OCI-M1 (cell line): ENCODE results near the gene GPC5.

Source experiments
- DNase-seq: peaks from one replicate; lab custom pipeline; 2025; lab: John Stamatoyannopoulos, UW

Gene GPC5

DNA sequence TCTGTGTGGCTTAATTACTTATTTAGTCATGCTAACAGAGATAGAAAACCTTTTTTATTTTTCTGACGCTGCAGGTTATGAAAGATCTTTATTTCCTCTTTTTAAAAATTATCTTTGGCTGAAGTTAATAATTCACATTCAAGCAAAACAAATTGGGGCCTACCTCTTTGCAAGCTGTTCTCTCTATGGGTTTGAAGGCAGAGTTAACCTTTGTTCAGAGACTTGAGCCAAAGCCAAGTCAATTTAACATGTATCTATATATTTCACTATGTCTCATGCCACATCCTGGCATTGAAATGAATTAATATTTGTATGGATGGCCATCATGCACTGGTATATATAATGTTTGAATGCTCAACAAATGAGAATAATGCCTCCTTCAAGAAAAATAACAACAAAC, 1150.9 kb downstream of the GPC5 start:
- DNase-seq: no peak

DNA sequence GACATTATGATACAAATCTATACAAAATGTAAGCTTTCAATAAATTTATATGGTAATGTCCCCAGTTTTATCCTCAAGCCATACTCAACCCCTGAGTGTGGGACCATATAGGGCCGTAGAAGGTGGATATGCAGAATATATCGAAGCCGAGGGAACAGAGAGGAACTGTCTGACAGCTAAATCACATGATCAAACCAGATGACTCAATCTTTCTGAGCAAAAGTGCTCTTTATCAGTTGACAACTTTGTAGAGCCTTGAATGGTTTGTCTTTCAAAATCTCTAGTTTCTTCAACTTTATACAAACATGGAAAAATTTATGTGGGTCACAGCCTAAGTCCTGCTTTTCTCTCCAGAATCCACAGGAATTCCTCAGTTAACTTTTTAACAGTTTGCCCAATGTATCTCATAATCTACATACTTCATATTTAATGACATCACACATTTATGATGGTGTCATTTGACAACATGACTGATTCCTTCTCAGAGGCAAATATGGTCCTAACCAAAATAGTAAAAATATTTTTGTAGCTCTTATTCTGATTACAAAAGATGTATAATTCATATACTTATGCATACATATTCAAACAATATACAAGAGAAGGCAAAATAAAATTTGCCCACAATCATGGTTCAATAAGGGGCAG, 1155.2 kb downstream of the GPC5 start:
- no peak for DNase-seq

DNA sequence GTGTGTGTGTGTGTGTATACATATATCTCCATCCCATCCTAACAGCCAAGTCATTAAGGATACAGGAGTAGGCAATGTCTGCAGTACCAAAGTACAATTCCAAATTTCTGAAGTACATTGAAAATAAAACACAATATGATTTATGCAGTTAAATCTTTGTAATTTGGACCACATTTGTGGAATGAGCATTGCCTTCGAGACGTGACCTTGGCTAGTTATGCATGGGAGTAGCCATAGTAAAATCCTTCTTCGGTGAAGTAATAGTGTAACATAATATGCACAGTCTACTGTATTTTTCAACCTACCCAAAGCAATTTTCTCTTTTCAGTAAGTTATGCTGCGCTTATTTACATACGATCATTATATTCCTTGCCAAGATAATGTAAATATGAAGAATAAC, 1162.5 kb downstream of the GPC5 start:
- no peak for DNase-seq

DNA sequence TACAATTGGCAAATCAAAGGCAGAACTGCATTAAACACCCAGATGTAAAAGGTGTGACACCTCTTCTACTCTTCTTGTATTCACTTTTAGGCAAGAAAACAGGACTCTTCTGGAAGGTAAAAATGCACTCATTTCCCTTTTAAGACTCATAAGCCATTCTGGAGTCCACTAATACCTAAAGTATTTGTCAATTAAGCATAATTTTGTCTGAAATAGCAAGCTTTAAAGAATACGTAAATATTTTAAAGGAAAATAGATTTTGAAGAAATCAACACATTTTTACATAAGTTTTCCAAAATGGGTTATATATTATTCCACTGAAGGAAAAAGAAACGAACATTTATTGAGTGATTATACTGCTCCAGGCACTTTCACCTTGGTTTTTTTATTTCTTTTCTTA, 1166.5 kb downstream of the GPC5 start:
- no peak for DNase-seq

DNA sequence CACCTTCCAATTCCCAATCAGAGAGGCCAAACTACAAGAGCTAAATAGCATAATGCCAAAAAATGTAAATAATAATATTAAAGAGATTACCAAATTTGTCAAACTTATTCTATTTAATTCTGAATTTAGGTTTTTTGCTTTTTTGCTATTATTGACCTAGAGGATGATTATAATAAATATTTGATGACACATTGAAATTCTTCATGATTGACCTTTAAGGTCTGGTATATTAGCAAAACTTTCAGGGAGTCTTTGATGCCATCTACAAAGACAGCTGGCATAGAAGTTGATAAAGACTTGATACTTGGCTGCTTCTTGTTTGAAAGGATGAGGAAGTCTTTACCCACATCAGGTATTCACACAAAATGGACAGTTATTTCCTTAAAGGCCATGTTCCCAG, 1168.3 kb downstream of the GPC5 start:
- DNase-seq: no peak

DNA sequence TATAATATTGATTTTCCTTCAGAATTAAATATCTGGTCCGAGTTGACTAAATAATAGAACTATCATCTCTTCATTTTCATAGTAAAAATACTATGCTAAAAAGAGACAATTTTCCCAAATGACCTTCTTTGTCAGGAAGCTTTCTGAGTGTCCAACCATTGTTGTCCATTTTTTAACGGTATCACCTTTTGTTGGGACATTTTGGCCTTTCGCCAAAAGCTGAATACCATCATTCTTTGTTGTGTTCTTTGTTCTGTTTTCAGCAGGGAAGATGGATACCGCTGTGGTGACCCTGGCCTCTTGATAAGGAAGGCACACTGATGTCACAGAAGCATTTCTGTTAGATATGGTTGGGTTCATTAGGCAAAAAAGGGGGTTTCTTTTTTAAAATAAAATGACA, 1173.8 kb downstream of the GPC5 start:
- DNase-seq: peak; percentile 51

DNA sequence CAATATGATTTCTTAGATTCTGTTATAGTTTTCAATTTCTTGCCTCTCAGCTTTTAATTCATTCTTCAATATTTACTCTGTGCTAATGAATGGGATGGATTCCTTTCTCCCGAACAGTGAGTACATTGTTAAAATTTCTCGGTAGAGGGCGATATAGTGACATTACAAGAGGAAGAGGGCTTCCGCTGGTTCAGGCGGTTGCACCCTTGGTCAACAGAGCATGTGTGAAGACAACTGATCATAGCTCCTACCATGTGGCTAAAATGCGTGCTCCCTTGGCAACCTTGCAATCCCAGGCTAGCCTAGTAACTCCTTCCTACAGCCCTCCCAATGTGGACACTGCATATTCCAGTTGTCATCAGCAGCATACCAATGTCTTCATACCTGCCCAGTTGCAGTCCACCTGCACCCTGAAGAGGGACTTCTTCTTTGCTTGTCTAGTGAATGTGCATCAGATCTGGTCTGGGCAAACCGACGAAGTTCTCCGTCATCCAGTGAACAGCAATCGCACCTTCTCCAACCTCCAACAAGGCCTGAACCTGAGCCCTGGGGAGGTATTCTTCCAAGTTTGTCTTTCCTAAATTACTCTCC, 1175.1 kb downstream of the GPC5 start:
- peak; percentile 55 for DNase-seq

DNA sequence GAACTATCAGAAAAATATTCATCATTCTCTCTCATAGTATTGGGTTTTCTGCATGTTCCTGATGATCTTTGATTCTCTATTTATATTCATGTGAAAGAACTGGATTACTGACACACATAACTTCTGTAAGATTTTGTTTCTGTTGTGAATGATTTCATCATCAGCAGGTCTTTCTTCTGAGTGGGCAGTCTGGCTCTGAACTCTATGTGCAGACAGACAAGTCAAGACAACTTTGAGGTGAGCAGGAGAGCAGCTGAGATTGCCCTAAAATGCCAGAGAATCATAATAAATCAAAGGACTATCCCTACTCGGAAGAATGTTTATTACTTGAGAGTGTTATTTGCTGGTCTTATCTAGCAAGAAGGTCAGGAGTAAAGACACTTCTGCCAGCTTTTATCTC, 1176.1 kb downstream of the GPC5 start:
- DNase-seq: no peak

DNA sequence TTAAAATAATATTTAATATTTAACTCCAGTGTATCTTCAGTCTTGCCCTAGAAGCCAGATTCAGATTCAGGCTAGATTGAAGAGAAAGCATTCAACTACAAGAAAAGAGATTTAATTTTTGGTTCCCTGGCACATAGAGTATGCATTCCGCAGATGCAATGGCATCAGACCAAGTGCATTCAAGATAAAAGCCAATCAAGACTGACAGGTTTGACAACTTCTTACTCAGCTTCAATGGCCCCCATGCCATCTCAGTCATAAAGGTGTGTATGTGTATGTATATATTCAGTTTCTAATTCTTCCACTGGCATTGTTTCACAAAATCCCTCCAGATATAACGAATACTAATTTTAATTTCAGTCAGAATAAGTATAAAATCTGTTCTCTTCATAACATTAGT, 1177.4 kb downstream of the GPC5 start:
- no peak for DNase-seq

DNA sequence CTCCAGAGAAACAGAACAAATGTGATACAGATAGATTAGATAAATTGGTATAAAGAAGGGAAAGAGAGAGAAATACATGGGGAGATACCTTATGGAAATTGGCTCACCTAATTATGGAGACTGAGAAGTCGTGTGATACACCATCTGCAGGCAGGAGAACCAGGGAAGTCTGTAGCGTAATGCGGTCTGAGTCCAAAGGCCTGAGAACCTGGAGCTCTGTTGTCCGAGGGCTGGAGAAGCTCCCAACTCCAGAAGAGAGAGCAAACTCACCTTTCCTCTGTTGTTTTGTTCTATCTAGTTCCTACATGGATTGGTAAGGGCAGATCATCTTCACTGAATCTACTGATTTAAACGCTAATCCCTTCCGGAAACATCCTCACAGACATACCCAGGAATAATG, 1179.9 kb downstream of the GPC5 start:
- DNase-seq: no peak

DNA sequence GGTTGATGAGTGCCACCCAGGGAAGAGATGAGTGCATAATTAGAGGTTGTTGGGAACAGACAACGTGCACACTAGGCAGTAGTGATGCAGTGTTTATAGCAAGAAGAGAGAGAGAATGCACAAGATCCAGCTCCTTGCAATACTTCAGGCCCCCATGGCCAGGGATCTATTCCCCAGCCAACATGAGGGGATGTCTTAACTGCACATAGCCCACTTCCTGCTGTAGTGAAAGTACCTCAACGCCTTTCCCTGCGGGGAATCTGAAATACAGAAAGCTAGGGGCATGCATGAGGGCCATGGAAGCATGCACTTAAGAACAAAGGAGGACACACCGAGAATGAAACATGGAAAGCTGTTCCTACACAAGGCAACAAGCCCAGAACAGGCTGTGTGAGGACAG, 1191.5 kb downstream of the GPC5 start:
- DNase-seq: peak; percentile 31

DNA sequence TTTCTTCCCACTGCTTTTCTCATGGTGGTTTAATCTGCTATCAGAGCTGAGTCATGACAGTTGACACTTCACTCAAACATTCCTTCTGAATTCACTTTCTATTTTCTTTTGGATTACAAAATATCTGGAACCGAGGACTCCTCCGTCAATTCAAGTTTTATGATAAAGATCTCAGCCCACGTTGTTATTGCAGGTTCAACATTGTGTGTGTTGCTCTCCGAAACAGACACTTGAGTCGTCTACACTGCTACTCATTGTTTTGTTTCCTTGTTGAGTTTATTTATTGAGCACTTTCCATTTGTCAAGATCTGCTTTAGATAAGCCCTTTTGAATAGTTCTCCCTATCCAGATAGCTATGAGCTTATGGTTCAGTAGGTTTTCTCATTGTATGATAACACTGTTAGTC, 1192.1 kb downstream of the GPC5 start:
- DNase-seq: peak; percentile 36

DNA sequence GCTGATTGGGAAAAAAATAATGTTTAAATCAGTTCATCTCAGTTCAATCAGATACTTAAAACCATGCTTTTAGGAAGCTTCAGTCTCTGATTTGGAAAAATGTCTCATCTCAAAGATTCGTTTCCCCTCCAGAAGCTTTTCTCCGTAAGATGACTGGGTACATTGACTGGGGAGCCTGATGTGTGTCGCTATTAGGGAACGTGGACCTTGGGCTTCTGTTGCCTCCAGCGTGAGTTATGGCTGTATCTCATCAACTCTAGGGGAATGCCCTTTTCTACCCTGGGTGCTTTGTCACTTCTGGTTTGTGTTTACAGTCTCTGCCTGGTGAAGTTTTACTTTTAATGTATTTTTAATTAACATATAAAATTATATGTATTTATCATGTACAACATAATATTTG, 1192.7 kb downstream of the GPC5 start:
- DNase-seq: no peak

DNA sequence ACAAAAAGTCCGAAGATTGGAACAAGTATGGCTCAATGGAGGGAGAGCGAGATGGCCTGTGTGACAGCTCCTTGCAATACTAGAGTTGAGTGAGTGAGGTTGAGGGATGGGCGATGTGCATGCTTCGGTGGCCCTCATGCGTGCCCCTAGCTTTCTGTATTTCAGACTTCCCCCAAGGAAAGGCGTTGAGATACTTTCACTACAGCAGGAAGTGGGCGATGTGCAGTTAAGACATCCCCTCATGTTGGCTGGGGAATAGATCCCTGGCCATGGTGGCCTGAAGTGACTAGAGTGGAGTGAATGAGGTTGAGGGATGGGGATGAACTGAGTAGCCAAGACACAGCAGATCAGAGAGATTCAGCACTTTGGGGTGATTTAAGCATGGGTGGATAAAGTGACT, 1194.3 kb downstream of the GPC5 start:
- no peak for DNase-seq

DNA sequence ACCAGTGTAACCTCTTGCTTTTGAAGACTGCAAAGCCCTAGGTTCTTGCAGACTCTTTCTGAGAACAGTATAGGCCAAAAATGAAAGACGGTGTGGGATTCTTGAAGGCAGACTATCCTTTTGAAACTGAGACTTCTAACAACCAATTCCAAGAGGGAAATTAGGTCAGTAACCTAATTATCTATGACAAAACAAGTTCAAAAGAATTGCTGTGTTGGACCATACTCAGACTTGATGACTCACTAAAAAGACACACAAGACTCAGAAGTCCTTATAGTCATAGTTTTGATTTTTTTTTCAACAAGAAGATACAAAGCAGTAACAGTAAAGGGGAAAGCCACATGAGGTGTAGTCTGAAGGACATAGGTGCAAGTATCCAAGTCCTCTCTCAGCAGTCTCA, 1204.1 kb downstream of the GPC5 start:
- no peak for DNase-seq

DNA sequence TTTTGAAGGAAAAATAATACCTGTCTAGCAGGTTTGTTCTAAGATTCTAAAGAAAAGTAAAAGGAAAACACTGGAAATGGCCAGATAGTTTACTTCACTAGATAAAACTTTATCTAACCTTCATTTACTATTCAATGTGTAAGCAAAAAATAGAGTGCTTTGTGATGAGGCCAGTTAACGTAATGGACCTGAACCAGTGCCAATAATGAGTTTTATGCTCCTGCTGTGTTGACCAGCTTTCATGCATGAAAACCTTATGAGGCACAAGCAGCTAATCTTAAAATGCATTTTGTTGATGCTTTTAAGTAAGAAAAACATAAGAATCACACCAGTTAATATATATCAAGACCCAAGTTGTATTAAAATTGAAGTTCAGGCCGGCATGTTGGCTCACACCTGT, 1211.0 kb downstream of the GPC5 start:
- DNase-seq: no peak

DNA sequence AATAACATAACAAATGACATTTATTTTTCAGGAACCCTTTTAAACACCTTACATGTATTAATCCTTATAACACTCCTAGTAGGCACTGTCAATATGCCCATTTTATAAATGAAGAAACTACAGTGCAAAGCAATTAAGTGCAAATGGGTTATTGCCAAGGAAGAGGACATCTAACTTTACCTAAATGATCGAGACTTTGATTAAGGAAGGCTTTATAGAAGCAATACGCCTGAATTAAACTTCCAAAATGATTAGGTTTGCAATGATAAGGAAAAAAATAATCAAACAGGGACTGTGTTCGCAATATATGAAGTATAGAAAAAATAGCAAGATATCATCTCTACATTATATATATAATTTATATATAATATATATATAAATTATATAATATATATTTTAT, 1214.5 kb downstream of the GPC5 start:
- no peak for DNase-seq

DNA sequence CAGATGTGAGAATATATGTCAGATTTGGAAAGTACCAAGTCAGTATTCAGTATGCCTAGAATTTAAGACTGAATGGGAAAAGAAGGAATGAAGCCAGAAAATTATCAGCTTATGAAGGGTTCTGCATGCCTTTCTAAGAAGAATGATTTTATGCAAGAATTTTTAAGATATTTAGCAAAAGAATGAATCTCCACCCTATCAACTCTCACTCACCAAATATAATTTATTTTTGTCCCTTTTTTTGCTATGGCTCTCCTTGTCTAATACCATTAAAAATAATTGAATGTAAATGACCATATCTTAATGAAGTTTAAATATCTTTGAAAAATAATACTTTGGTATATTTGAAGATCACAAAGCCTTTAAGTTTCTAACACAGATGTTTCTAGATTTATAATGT, 1215.5 kb downstream of the GPC5 start:
- no peak for DNase-seq

DNA sequence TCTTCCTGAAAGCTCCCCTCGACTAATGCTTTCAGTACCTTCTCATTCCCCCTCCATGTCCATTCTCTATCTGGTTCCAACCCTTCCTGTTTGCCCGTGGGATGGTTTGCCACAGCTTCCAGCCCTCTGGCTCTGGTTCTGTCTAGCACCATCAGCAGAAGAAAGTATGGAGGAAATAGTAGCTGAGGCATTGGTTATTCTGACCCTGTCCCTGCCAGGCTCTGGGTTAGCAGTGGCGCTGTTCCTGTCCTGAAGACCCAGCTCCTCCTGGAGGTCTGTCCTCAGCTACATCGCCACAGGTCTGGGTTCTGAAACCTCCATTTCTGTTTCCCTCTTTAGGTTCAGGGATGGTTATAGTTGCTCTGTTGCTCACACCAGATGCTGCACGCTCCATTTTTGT, 1223.6 kb downstream of the GPC5 start:
- DNase-seq: no peak

DNA sequence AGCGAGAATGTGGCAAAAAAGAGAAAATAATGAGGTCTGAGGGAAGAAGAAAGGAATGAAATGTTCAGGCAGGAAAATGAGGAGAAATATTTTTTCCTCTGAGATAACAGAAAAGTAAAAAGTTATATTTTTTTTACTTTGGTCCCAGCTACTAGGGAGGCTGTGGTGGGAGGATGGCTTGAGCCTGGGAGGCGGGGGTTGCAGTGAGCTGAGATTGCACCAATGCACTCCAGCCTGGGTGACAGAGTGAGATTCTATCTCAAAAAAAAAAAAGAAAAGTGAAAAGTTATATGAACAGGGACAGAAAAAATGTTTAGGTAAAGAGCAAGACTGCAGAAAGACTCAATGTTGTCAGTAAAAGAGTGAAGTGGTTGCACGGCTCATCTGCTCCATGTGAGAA, 1224.5 kb downstream of the GPC5 start:
- DNase-seq: no peak

DNA sequence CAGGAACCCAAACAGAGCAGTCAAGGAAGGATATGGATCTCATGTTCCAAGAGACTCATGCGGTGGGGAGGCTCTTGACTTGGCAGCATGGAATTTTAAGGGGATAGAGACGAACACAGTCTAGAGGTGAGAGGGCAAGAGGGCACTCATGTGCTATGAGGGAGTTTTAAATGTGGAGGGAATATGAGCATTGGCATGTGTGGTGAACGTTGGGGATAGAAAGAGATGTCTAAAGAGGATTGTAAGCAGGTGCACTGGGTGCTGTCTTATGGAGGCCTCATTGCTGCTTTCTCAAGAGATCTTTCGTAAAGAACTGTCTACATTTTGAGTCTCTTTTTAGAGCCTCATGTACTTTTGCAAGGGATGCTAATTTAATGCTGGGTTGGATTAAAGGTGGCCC, 1227.9 kb downstream of the GPC5 start:
- no peak for DNase-seq

DNA sequence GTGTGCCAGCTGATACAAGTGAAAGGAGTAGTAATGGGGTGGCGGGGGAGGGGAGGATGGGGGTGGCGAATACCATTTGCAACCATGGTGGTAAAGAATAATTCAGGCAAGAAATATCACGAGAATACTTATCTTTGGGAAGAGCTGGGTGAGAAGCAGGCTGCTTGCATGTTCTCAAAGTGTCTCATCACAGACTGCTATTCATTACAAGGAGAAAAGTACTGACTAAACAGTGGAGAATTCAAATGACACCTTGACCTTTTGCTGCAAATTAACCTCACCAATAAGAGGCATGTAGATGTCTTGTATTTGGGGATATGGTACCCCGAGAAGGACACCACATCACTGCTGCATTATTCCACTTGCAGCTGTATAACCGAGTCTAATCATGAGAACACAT, 1242.5 kb downstream of the GPC5 start:
- no peak for DNase-seq

DNA sequence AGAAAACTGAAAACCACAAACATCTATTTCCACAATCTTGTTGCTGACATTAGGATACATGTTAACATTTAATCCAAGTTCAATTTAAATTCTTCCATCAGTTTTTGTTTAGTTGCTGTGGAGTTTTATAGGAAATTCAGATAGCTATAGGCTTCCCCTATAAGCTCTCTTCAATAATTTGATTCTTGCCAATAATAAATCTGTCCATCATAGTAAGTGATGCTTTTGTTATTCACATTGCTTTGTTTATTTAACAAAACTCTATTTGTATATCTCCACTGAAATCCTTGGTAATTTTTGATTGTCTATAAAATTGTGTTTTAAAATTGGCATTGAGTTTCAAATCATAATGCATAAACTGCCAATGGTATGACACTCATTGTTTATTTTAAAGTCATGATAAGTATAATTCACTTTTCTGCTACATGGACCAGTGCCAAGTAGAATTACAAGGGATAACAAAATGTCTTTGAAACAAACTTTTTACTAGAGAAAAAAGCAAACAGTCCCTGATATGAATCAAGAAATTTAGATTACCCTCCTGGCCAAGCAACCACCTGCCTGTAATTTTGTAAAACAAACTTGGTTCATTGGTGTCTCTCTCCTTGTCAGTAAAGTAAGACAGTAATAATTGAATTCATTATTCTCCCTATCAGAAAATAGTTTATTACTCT, 1250.9 kb downstream of the GPC5 start:
- no peak for DNase-seq

DNA sequence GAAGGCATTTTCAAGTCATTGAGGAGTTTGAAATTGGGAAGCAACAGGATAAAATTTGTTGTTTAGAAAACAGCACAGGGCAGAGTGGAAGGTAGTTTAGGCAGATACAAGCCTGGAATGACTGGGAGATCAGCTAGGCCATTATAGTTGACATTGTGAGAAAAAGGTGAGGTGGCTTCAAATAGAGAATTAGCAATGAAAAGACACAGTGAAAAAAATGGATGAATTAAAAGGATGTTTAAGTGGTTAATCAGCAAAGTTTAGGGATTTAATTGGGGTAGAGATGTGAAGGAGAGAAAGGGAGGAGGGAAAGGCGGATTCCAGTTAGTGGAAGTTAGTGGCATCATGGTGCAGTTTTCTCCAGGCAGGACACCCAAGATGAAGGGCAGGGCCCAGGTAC, 1257.7 kb downstream of the GPC5 start:
- DNase-seq: no peak
